Suprapubic skin (tissue), 3 donors: ENCODE measurements around the gene QKI.

ENCODE experiments used
- CTCF ChIP-seq, 2 donors: fragments of 200-600 bp in 1 of 2; fragments of 450-650 bp in 1 of 2; sonication (generic) in 1 of 2; IDR thresholded peaks; one replicate each; pipeline ENCODE4 v1.5.1; 2016 to 2019; ENCODE audit warnings: antibody characterized with exemption in 2 of 2, mild to moderate bottlenecking in 1 of 2, moderate library complexity in 1 of 2
- EP300 ChIP-seq: sonication (generic); formaldehyde crosslinking; IDR thresholded peaks from one replicate; pipeline ENCODE4 v1.6.1; 2017; ENCODE audit warnings: antibody characterized with exemption

DNA sequence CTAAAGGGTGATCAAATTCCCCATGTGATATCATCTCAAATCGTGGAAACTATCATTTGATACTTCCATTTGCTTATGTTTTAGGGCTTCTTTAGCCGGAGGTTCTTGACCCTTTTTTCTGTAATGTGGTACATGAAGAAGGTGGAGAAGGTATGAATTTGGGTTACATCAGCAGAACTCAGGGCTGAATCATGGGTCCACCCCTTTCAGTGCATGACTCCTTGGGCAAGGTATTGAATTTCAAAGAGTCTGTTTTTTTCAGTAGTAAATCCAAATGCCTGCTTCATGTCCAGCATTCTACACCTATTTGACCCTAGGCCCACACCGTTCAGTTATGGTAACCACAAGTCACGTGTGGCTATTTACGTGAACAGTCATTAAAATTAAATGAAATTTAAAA lies 30.6 kb upstream of the QKI start:
- no peak for TF ChIP-seq CTCF (IDR thresholded peaks at IDR 0.05)
- TF ChIP-seq EP300: no peak
